Subcutaneous adipose tissue (tissue), 4 donors: ENCODE results near the gene HTR3A. TPM values are rescaled to one million over a fixed set of nuclear protein-coding genes. Genes with fewer than 3 reads are reported as not detected.

Source experiments
- CTCF ChIP-seq: fragments of 450-650 bp; IDR thresholded peaks from one replicate; pipeline ENCODE4 v1.5.1; 2016; ENCODE audit warnings: low read depth, mild to moderate bottlenecking, control low read depth, antibody characterized with exemption, moderate library complexity
- total RNA-seq, 4 donors: library from RNA; depleted of rRNA; stranded (reverse); fragments of >200 nt; gene quantifications; one replicate each; pipeline ENCODE4 v1.1.0, GENCODE V29; 2016

Gene HTR3A
- total RNA-seq, 4 donors from 2014 or later = not detected

- no peak for TF ChIP-seq CTCF
Measured at GRCh38 chr11:113956986-113957385, 17.9 kb upstream of the HTR3A start.

- no peak for TF ChIP-seq CTCF
Measured at GRCh38 chr11:113960702-113961330, 14.1 kb upstream of the HTR3A start.

- TF ChIP-seq CTCF = no peak
Measured at GRCh38 chr11:113967361-113967760, 7.5 kb upstream of the HTR3A start.

- no peak for TF ChIP-seq CTCF
Measured at GRCh38 chr11:113971506-113972195, 3.3 kb upstream of the HTR3A start.

GRCh38 chr11:113977071-113977490, 2.2 kb downstream of the HTR3A start:
- no peak for TF ChIP-seq CTCF

GRCh38 chr11:113977701-113978100, 2.8 kb downstream of the HTR3A start:
- no peak for TF ChIP-seq CTCF

- TF ChIP-seq CTCF = no peak
Measured at GRCh38 chr11:113979431-113979830, 4.5 kb downstream of the HTR3A start.
